IgD-negative memory B cell (primary cell): ENCODE measurements around the gene CCDC197. TPM values are rescaled to one million over a fixed set of nuclear protein-coding genes. Genes with fewer than 3 reads are reported as not detected.

Experiments
- H3K27ac Mint-ChIP-seq, 3 donors: one replicate each; pipeline ENCODE4 v1.8.0; 2020 to 2022; ENCODE audit warnings: mild to moderate bottlenecking in 3 of 3, mixed read lengths in 3 of 3, moderate library complexity in 1 of 3
- H3K27me3 Mint-ChIP-seq: one replicate; pipeline ENCODE4 v1.8.0; 2021; ENCODE audit warnings: mixed read lengths
- H3K36me3 Mint-ChIP-seq: one replicate; pipeline ENCODE4 v1.8.0; 2020; ENCODE audit warnings: mild to moderate bottlenecking, mixed read lengths
- H3K4me1 Mint-ChIP-seq, 3 donors: one replicate each; pipeline ENCODE4 v1.8.0; 2020 to 2022; ENCODE audit warnings: mixed read lengths in 3 of 3, mild to moderate bottlenecking in 1 of 3
- H3K4me3 Mint-ChIP-seq, 4 donors: one replicate each; pipeline ENCODE4 v1.8.0; 2020 to 2022; ENCODE audit warnings: mild to moderate bottlenecking in 4 of 4, mixed read lengths in 4 of 4, moderate library complexity in 3 of 4
- H3K9me3 Mint-ChIP-seq, 3 donors: one replicate each; pipeline ENCODE4 v1.8.0; 2020 to 2021; ENCODE audit warnings: mixed read lengths in 3 of 3, mild to moderate bottlenecking in 1 of 3
- polyA plus RNA-seq: library from polyadenylated mRNA; unstranded; fragments of 300-500 nt; fragmentation: Illumina TruSeq; gene quantifications from one replicate; pipeline ENCODE4 v1.2.3, GENCODE V29; 2021

CCDC197 gene
- not detected for polyA plus RNA-seq

- Mint-ChIP-seq H3K4me1 (peaks cover 0 to 4% (median under 1%) of the 10 kb centered on the region in 3 donors), H3K36me3 (no peaks in the 10 kb centered on the region), H3K9me3 (no peaks in the 10 kb centered on the region), H3K4me3 (no peak within 1 kb of the TSS), H3K27ac (no peak within 1 kb of the TSS), H3K27me3 (peaks cover 26% of the 10 kb centered on the region)
Measured at GRCh38 chr14:93997082-93997481, at the start of gene CCDC197. CCDC197 (plus strand) TSS chr14:93997301; CDS start chr14:93998132, 831 bp downstream.

- H3K4me1 Mint-ChIP-seq = peaks cover 4 to 12% (median 10%) of the 10 kb centered on the region in 3 donors
- H3K9me3 Mint-ChIP-seq = no peaks in the 10 kb centered on the region
- H3K27me3 Mint-ChIP-seq = no peaks in the 10 kb centered on the region
- no peak overlapping the region for H3K4me3 Mint-ChIP-seq
- no peak overlapping the region for H3K27ac Mint-ChIP-seq
- H3K36me3 Mint-ChIP-seq = peaks cover 3% of the 10 kb centered on the region
Measured at GRCh38 chr14:93949511-93950075, 47.5 kb upstream of the CCDC197 start.

DNA sequence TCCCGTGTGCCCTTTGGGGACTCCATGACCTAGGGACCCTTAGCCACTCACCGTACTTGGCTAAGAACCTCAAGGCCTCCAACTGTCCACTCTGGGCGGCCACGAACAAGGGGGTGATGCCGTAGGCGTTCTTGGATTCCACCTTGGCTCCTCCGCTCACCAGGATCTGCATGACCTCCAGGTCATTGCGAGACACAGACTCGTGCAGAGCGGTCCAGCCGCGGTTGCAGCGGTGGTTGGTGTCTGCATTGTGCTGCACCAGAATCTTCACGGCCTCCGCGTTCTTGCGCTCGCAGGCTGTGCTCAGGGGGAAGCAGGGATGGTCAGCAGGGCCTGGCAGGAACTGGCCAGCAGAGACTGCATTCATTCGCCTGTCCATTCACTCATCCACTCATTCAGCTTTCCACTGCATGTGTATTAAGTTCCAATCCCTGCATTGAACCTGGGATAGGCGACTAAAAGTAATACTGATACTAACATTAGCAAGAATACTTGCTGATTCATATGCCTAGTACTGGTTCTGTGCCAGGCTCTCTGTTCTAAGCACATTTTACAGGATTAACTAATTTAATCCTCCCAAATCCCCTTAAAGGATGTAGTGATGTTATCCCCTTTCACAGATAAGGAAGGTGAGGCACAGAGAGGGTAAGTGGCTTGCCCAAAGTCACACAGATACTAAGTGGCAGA lies 46.0 kb upstream of the CCDC197 start:
- peaks cover 7% of the 10 kb centered on the region for H3K36me3 Mint-ChIP-seq
- peaks cover 16 to 24% (median 19%) of the 10 kb centered on the region in 3 donors for H3K4me1 Mint-ChIP-seq
- no peaks in the 10 kb centered on the region for H3K27me3 Mint-ChIP-seq
- H3K27ac Mint-ChIP-seq = peak overlapping the region in 1 of 3 donors; percentile 31
- no peak overlapping the region for H3K4me3 Mint-ChIP-seq
- no peaks in the 10 kb centered on the region for H3K9me3 Mint-ChIP-seq

DNA sequence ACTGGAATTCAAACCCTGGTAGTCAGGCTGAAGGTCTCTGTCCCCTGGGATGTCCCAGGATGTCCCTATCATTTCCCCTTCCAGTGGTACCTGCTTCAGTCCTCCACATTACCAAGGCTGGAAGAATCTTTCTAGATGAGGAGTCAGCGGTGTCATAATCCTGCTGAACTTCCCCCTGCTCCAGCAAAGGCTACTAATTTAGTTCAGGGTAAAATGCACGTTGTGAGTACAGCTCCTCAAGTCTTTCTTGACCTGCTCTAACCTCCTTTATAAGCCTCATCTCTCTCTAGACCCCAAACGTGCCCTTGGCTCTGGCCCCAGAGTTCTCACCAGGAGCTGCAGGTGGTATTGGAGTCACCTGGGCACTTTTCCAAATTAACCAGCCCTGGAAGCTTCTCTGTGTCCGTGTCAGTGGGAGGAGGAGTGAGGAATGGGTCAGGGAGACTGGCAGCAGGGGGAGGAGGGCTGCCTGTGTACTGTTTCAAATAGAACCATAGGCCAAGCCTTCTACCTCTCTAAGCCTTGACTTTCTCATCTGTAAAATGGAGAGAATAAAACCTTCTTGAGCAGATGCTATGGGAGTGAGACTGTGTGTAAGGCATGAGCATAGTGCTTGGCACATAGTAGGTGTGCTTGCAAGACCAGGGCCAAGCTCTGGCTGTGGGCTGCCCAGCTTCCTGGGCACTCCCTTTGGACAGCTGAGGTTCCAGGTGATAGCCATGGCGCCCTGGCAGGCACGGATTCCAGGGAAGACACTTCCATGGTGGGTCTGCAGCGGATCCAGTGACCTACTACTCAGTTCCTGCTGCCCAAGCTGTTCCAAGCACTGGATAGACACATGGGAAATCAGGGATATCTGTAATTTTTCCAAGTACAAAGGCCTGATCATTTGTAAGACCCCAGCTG lies 45.2 kb upstream of the CCDC197 start:
- H3K27ac Mint-ChIP-seq = peak overlapping the region in 1 of 3 donors; percentile 31
- H3K4me1 Mint-ChIP-seq = peaks cover 23 to 29% (median 23%) of the 10 kb centered on the region in 3 donors
- no peaks in the 10 kb centered on the region for H3K9me3 Mint-ChIP-seq
- peak overlapping the region in 1 of 4 donors; percentile 12 for H3K4me3 Mint-ChIP-seq
- peaks cover 7% of the 10 kb centered on the region for H3K36me3 Mint-ChIP-seq
- H3K27me3 Mint-ChIP-seq = no peaks in the 10 kb centered on the region

GRCh38 chr14:93952829-93953228 lies 44.3 kb upstream of the CCDC197 start:
- H3K27ac Mint-ChIP-seq = no peak overlapping the region
- peaks cover 30 to 35% (median 30%) of the 10 kb centered on the region in 3 donors for H3K4me1 Mint-ChIP-seq
- peaks cover 4% of the 10 kb centered on the region for H3K36me3 Mint-ChIP-seq
- H3K4me3 Mint-ChIP-seq = no peak overlapping the region
- no peaks in the 10 kb centered on the region for H3K27me3 Mint-ChIP-seq
- H3K9me3 Mint-ChIP-seq = no peaks in the 10 kb centered on the region

- Mint-ChIP-seq H3K27ac (no peak overlapping the region), H3K4me1 (peaks cover 30 to 38% (median 31%) of the 10 kb centered on the region in 3 donors), H3K9me3 (no peaks in the 10 kb centered on the region), H3K36me3 (peaks cover 4% of the 10 kb centered on the region), H3K27me3 (no peaks in the 10 kb centered on the region), H3K4me3 (peak overlapping the region in 1 of 4 donors; percentile 77)
Measured at GRCh38 chr14:93953263-93953662, 43.8 kb upstream of the CCDC197 start.

GRCh38 chr14:93953739-93954515 lies 43.2 kb upstream of the CCDC197 start:
- H3K4me1 Mint-ChIP-seq = peaks cover 34 to 44% (median 36%) of the 10 kb centered on the region in 3 donors

DNA sequence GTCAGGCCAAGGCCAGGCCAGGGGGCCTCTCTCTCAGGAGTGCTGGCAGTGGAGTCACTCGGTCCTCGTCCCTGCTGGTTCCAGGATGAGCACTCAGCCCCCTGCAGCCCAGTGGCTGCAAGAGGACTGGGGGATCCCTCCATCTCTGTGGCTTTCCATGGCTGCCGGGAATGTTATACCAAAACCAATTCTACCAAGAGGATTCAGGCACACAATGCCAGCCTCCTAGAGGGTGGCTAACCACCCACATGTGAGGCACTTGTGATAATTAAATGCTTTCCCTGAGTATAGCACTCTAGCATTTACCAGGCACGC lies 42.6 kb upstream of the CCDC197 start:
- Mint-ChIP-seq H3K27me3 (no peaks in the 10 kb centered on the region), H3K36me3 (peaks cover 4% of the 10 kb centered on the region), H3K4me3 (peak overlapping the region; percentile 71 to 95 (median 82)), H3K9me3 (no peaks in the 10 kb centered on the region), H3K27ac (peak overlapping the region; percentile 46 to 89 (median 61)), H3K4me1 (peaks cover 39 to 50% (median 42%) of the 10 kb centered on the region in 3 donors)

More at GRCh38 chr14:93953739-93954515, 43.2 kb upstream of the CCDC197 start:
- Mint-ChIP-seq H3K36me3 (peaks cover 4% of the 10 kb centered on the region), H3K4me3 (peak overlapping the region; percentile 71 to 89 (median 74)), H3K27ac (peak overlapping the region in 2 of 3 donors; percentile 61 to 89), H3K27me3 (no peaks in the 10 kb centered on the region), H3K9me3 (no peaks in the 10 kb centered on the region)

GRCh38 chr14:93954900-93955849 lies 41.9 kb upstream of the CCDC197 start:
- Mint-ChIP-seq H3K4me3 (peak overlapping the region; percentile 71 to 95 (median 82)), H3K36me3 (peaks cover 5% of the 10 kb centered on the region), H3K27ac (peak overlapping the region; percentile 61 to 64 (median 62)), H3K27me3 (no peaks in the 10 kb centered on the region), H3K4me1 (peaks cover 44 to 57% (median 49%) of the 10 kb centered on the region in 3 donors), H3K9me3 (no peaks in the 10 kb centered on the region)

DNA sequence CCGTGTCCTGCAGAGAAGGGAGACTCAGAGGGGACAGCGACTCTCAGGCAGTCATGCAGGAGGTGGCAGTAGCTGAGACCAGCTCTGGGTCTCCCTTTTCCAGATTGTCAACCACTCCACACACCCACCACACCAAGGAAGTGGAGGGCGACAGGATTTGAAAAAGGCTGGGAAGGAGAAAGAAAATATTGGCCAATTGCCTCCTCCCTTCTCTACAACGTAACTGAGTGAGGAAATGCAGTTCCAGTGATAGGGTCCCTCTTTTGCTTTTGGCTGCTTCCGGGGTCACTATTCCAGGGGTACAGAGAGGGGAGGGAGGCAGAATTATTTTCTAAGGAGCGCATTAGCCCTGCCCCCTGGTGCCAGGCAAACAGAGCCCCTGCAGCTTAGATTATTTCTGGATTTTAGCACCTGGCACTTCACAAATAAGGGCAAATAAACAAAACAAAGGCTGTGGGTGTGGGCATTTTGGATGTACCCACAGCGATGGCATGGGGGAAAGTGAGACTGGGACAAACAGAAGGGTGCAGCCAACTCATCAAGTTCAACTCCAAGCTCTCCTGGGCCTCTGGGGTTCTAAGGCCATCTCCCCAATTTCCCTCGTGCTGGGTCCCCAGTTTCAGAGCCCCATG lies 41.1 kb upstream of the CCDC197 start:
- Mint-ChIP-seq H3K4me3 (peak overlapping the region; percentile 51 to 89 (median 74)), H3K36me3 (peaks cover 5% of the 10 kb centered on the region), H3K27me3 (no peaks in the 10 kb centered on the region), H3K9me3 (no peaks in the 10 kb centered on the region), H3K27ac (peak overlapping the region; percentile 61 to 64 (median 62)), H3K4me1 (peaks cover 48 to 63% (median 51%) of the 10 kb centered on the region in 3 donors)

- no peaks in the 10 kb centered on the region for H3K27me3 Mint-ChIP-seq
- peak overlapping the region in 2 of 3 donors; percentile 61 to 77 for H3K27ac Mint-ChIP-seq
- peak overlapping the region in 3 of 4 donors; percentile 40 to 87 (median 63) for H3K4me3 Mint-ChIP-seq
- peaks cover 5% of the 10 kb centered on the region for H3K36me3 Mint-ChIP-seq
- H3K4me1 Mint-ChIP-seq = peaks cover 56 to 70% (median 57%) of the 10 kb centered on the region in 3 donors
- no peaks in the 10 kb centered on the region for H3K9me3 Mint-ChIP-seq
Measured at GRCh38 chr14:93956514-93957332, 40.4 kb upstream of the CCDC197 start.

GRCh38 chr14:93957333-93957710 lies 39.8 kb upstream of the CCDC197 start:
- Mint-ChIP-seq H3K36me3 (peaks cover 5% of the 10 kb centered on the region), H3K9me3 (no peaks in the 10 kb centered on the region), H3K4me1 (peaks cover 59 to 74% (median 60%) of the 10 kb centered on the region in 3 donors), H3K4me3 (peak overlapping the region in 2 of 4 donors; percentile 40 to 85), H3K27me3 (no peaks in the 10 kb centered on the region), H3K27ac (peak overlapping the region in 2 of 3 donors; percentile 61 to 77)
